NCI-H2107 treated with DMSO at 0.1 percent for 48 hours (cell line): ENCODE data around the gene ACOT13.
"Not testable (repeated sequence)": the region's sequence is repeated elsewhere in the genome, so short reads cannot be mapped to it uniquely, and the experiment has no call there.

Experiments
- DNase-seq: peaks from one replicate; lab custom pipeline; 2025; ENCODE audit not compliant: unreplicated experiment; lab: John Stamatoyannopoulos, UW

The ACOT13 gene

GRCh38 chr6:24721461-24722215 is 54.8 kb downstream of the ACOT13 start:
- DNase-seq: no peak

- no peak for DNase-seq
Measured at GRCh38 chr6:24723270-24723669, 56.4 kb downstream of the ACOT13 start.

- not testable (repeated sequence) for DNase-seq
Measured at GRCh38 chr6:24730653-24731052, 63.8 kb downstream of the ACOT13 start.

GRCh38 chr6:24731456-24732134 is 64.7 kb downstream of the ACOT13 start:
- DNase-seq: not testable (repeated sequence)

- DNase-seq: no peak
Measured at GRCh38 chr6:24734166-24734565, 67.3 kb downstream of the ACOT13 start.

GRCh38 chr6:24734710-24735109 is 67.8 kb downstream of the ACOT13 start:
- DNase-seq: not testable (repeated sequence)

GRCh38 chr6:24738741-24739140 is 71.9 kb downstream of the ACOT13 start:
- no peak for DNase-seq

- no peak for DNase-seq
Measured at GRCh38 chr6:24740861-24741260, 74.0 kb downstream of the ACOT13 start.

GRCh38 chr6:24742216-24742738 is 75.4 kb downstream of the ACOT13 start:
- no peak for DNase-seq

GRCh38 chr6:24743265-24743943 is 76.5 kb downstream of the ACOT13 start:
- no peak for DNase-seq

- no peak for DNase-seq
Measured at GRCh38 chr6:24743944-24744335, 77.1 kb downstream of the ACOT13 start.

- no peak for DNase-seq
Measured at GRCh38 chr6:24744911-24745310, 78.0 kb downstream of the ACOT13 start.

- DNase-seq: no peak
Measured at GRCh38 chr6:24749297-24749696, 82.4 kb downstream of the ACOT13 start.

GRCh38 chr6:24750878-24751277 is 84.0 kb downstream of the ACOT13 start:
- DNase-seq: not testable (repeated sequence)

- no peak for DNase-seq
Measured at GRCh38 chr6:24752503-24752902, 85.6 kb downstream of the ACOT13 start.

- no peak for DNase-seq
Measured at GRCh38 chr6:24752917-24753492, 86.1 kb downstream of the ACOT13 start.

- no peak for DNase-seq
Measured at GRCh38 chr6:24753545-24753944, 86.7 kb downstream of the ACOT13 start.

- DNase-seq: not testable (repeated sequence)
Measured at GRCh38 chr6:24754378-24754777, 87.5 kb downstream of the ACOT13 start.
